Measurements from ENCODE around the gene SETDB2. TPM values are rescaled to one million over a fixed set of nuclear protein-coding genes. Genes with fewer than 3 reads are reported as not detected.

The SETDB2 gene
- total and polyA plus RNA-seq, 2 donors (not counting 3 experiments of a cell fraction or from before 2014, with no cell fraction given), result 1.5 to 5.6 TPM

- H3K79me2 ChIP-seq (ENCODE audit: control insufficient read depth, insufficient read depth, low read length), result no peaks in the 10 kb centered on the region
- H3K4me3 ChIP-seq (replicated peaks in 1 of 3; ENCODE audit: insufficient read depth in 1 of 3, low read depth in 1 of 3, low read length in 3 of 3), result no peak overlapping the region
- H3K9ac ChIP-seq (replicated peaks; ENCODE audit: extremely low read depth, insufficient read depth, low read length), result no peak overlapping the region
- TF ChIP-seq EZH2 (IDR thresholded peaks at IDR 0.05; ENCODE audit: borderline replicate concordance, low read depth, low read length, severe bottlenecking), result no peak
- no peak for TF ChIP-seq POLR2AphosphoS5 (IDR thresholded peaks at IDR 0.05; ENCODE audit: insufficient read depth, low read depth, low read length)
- no peak for TF ChIP-seq JUN (IDR thresholded peaks at IDR 0.05; ENCODE audit: borderline replicate concordance, insufficient read depth, insufficient read length, low read depth)
- TF ChIP-seq FOS (IDR thresholded peaks at IDR 0.05; ENCODE audit: borderline replicate concordance, insufficient read depth, low read length), result no peak
- no peak for TF ChIP-seq MYC (IDR thresholded peaks at IDR 0.05; ENCODE audit: low read depth, low read length)
- no peak for TF ChIP-seq CTCF (IDR thresholded peaks at IDR 0.05; ENCODE audit: extremely low read depth in 1 of 2, insufficient read depth in 1 of 2, low read depth in 1 of 2, low read length in 2 of 2)
- no peak for TF ChIP-seq POLR2A (IDR thresholded peaks at IDR 0.05; ENCODE audit: low read depth, low read length)
- TF ChIP-seq MAX (IDR thresholded peaks at IDR 0.05; ENCODE audit: insufficient read depth, insufficient read length), result no peak
- no peak for TF ChIP-seq GATA2 (IDR thresholded peaks at IDR 0.05; ENCODE audit: insufficient read depth, insufficient read length, low read depth, low read length)
- no peak overlapping the region for H3K27ac ChIP-seq (ENCODE audit: insufficient read depth, low read depth, low read length)
- peaks cover 0 to 6% of the 10 kb centered on the region in 2 experiments for H3K36me3 ChIP-seq (ENCODE audit: control insufficient read depth in 2 of 2, extremely low read depth in 1 of 2, insufficient read depth in 2 of 2, low read length in 2 of 2)
- CTCF ChIA-PET, result no interaction called here
- H3K4me1 ChIP-seq (ENCODE audit: control insufficient read depth, extremely low read depth, insufficient read depth, low read length), result no peaks in the 10 kb centered on the region
- FAIRE-seq, result no peak
- no peak for DNase-seq (ENCODE audit: low read depth, low spot score)
- BruUV-seq (replicated peaks), result no TSS peak
- H2AFZ ChIP-seq (ENCODE audit: low read depth, low read length), result no peak overlapping the region
- dilution Hi-C loops (cut with MboI; ENCODE audit: extremely low pct_ligation_motif_present, low sequenced_read_pairs), result no loop called here
- H3K9me3 ChIP-seq (replicated peaks; ENCODE audit: control insufficient read depth, insufficient read depth, low read length), result no peaks in the 10 kb centered on the region
- intact Hi-C loops (cut with micrococcal nuclease), result no loop called here
- POLR2A ChIA-PET, result no interaction called here
- H3K4me2 ChIP-seq (ENCODE audit: insufficient read depth, low read length), result no peak overlapping the region
- no peaks in the 10 kb centered on the region for H4K20me1 ChIP-seq (replicated peaks; ENCODE audit: control insufficient read depth, extremely low read depth, insufficient read depth, low read length)
- H3K9me1 ChIP-seq (replicated peaks; ENCODE audit: control insufficient read depth, extremely low read depth, insufficient read depth, low read length), result no peaks in the 10 kb centered on the region
- H3K27me3 ChIP-seq (ENCODE audit: control insufficient read depth in 2 of 2, insufficient read depth in 2 of 2, low read length in 2 of 2), result no peaks in the 10 kb centered on the region
Observed at GRCh38 chr13:49533011-49533410, 88.9 kb downstream of the SETDB2 start.
